Esophagus squamous epithelium (tissue), 4 donors: ENCODE results near the gene PIGT.

Experiments
- CTCF ChIP-seq, 6 experiments: fragments of 450-650 bp in 4 of 6; fragments of 200-600 bp in 2 of 6; sonication (generic) in 2 of 6; IDR thresholded peaks; one replicate each; pipeline ENCODE4 v1.5.1; 2016 to 2019; ENCODE audit warnings: antibody characterized with exemption in 6 of 6, mild to moderate bottlenecking in 4 of 6, moderate library complexity in 4 of 6
- POLR2A ChIP-seq, 4 donors: fragments of 450-650 bp; IDR thresholded peaks; one replicate each; pipeline ENCODE4 v1.6.1; 2017; ENCODE audit warnings: antibody characterized with exemption in 4 of 4, mild to moderate bottlenecking in 4 of 4, moderate library complexity in 3 of 4

- TF ChIP-seq POLR2A (IDR thresholded peaks at IDR 0.05), result no peak
- TF ChIP-seq CTCF (IDR thresholded peaks at IDR 0.05), result no peak
These were observed 21.5 kb upstream of the PIGT start for GRCh38 chr20:45394221-45395113.
